NB4 (cell line): ENCODE data around the gene DENND2C.

Experiments used
- CTCF ChIP-seq: IDR thresholded peaks from one replicate; pipeline ENCODE4 v1.5.1; 2012; ENCODE audit warnings: low read depth, low read length
- MAX ChIP-seq: IDR thresholded peaks from 2 replicates; pipeline ENCODE4 v1.6.1; 2011; ENCODE audit warnings: low read depth, low read length
- POLR2A ChIP-seq: IDR thresholded peaks from 2 replicates; pipeline ENCODE4 v1.6.1; 2011; ENCODE audit warnings: mild to moderate bottlenecking; ENCODE audit not compliant: insufficient read length; ENCODE audit errors: extremely low read depth

- no peak for TF ChIP-seq CTCF
- TF ChIP-seq POLR2A = no peak
- TF ChIP-seq MAX = no peak
Measured at GRCh38 chr1:114702737-114703136, 32.9 kb upstream of the DENND2C start.
